GM18867 (cell line): ENCODE results near the gene PTPDC1.
"Not testable (repeated sequence)": the region's sequence is repeated elsewhere in the genome, so short reads cannot be mapped to it uniquely, and the experiment has no call there.

Source experiments
- ATAC-seq: cut with Tn5 transposase; IDR thresholded peaks from one replicate; pipeline ENCODE4 v1.9.1; 2021; ENCODE audit warnings: mild to moderate bottlenecking, moderate library complexity; ENCODE audit not compliant: unreplicated experiment

The PTPDC1 gene

GRCh38 chr9:94094219-94095145, 10.2 kb downstream of the PTPDC1 start:
- not testable (repeated sequence) for ATAC-seq

- no peak for ATAC-seq
These were observed 12.7 kb downstream of the PTPDC1 start for GRCh38 chr9:94096819-94097577.

- ATAC-seq, result no peak
These were observed 13.6 kb downstream of the PTPDC1 start for GRCh38 chr9:94097788-94098414.

GRCh38 chr9:94100152-94100879, 16.1 kb downstream of the PTPDC1 start:
- no peak for ATAC-seq

- ATAC-seq, result no peak
These were observed 17.0 kb downstream of the PTPDC1 start for GRCh38 chr9:94101162-94101853.

- no peak for ATAC-seq
These were observed 24.3 kb downstream of the PTPDC1 start for GRCh38 chr9:94108584-94108983.

GRCh38 chr9:94110821-94111252, 26.6 kb downstream of the PTPDC1 start:
- ATAC-seq, result no peak

- ATAC-seq, result no peak
These were observed 27.2 kb downstream of the PTPDC1 start for GRCh38 chr9:94111446-94111845.

- no peak for ATAC-seq
These were observed 28.6 kb downstream of the PTPDC1 start for GRCh38 chr9:94112716-94113465.

- not testable (repeated sequence) for ATAC-seq
These were observed 35.8 kb downstream of the PTPDC1 start for GRCh38 chr9:94120088-94120487.

- ATAC-seq, result no peak
These were observed 36.7 kb downstream of the PTPDC1 start for GRCh38 chr9:94120854-94121376.

GRCh38 chr9:94126844-94127243, 42.6 kb downstream of the PTPDC1 start:
- ATAC-seq, result no peak

GRCh38 chr9:94127806-94128205, 43.5 kb downstream of the PTPDC1 start:
- ATAC-seq, result no peak

GRCh38 chr9:94128580-94128979, 44.3 kb downstream of the PTPDC1 start:
- ATAC-seq, result no peak

- ATAC-seq, result no peak
These were observed 50.4 kb downstream of the PTPDC1 start for GRCh38 chr9:94134629-94135028.

- ATAC-seq, result no peak
These were observed 51.0 kb downstream of the PTPDC1 start for GRCh38 chr9:94135222-94135621.

GRCh38 chr9:94139672-94140417, 55.6 kb downstream of the PTPDC1 start:
- no peak for ATAC-seq

GRCh38 chr9:94140418-94140780, 56.1 kb downstream of the PTPDC1 start:
- no peak for ATAC-seq
